Naive thymus-derived CD4-positive, alpha-beta T cell (primary cell): Measurements from ENCODE around the gene BICDL1. TPM values are rescaled to one million over a fixed set of nuclear protein-coding genes. Genes with fewer than 3 reads are reported as not detected.

Experiments
- ATAC-seq: fragments of 150-1000 bp; cut with Tn5 transposase; 2 replicates; pipeline ENCODE4 v1.10.0; 2021; ENCODE audit warnings: mild to moderate bottlenecking, moderate library complexity
- CTCF ChIA-PET: fragments of 350-600 bp; sonication (Branson Sonifier 250); formaldehyde crosslinking; loops from one replicate; lab custom pipeline; 2021; ENCODE audit warnings: antibody characterized with exemption; lab: Charles Lee
- POLR2A ChIA-PET: fragments of 350-600 bp; sonication (Branson Sonifier 250); formaldehyde crosslinking; loops from one replicate; lab custom pipeline; 2021; ENCODE audit warnings: antibody characterized with exemption, inconsistent platforms; lab: Charles Lee
- DNase-seq, 9 donors: peaks; one replicate each; pipeline versions ENCODE4 v3.0.0 to v3.0.0-alpha.2; 2020 to 2022; ENCODE audit warnings: mixed read lengths in 1 of 9
- H3K27ac ChIP-seq: one replicate; pipeline ENCODE4 v1.7.0; 2013; ENCODE audit warnings: mild to moderate bottlenecking, low read depth, low read length, moderate library complexity
- H3K27me3 ChIP-seq, 2 donors: one replicate each; pipeline ENCODE4 v1.7.0; 2013; ENCODE audit warnings: low read length in 2 of 2, mild to moderate bottlenecking in 2 of 2, moderate library complexity in 2 of 2; ENCODE audit not compliant: control insufficient read depth in 2 of 2, insufficient read depth in 2 of 2
- H3K36me3 ChIP-seq, 3 experiments: 1 replicate in 2 of 3; 2 replicates in 1 of 3; pipeline ENCODE4 v1.7.0; 2013; ENCODE audit warnings: low read length in 3 of 3, mild to moderate bottlenecking in 3 of 3, moderate library complexity in 1 of 3; ENCODE audit not compliant: insufficient read depth in 3 of 3, control insufficient read depth in 2 of 3
- H3K4me1 ChIP-seq, 2 donors: one replicate each; pipeline ENCODE4 v1.7.0; 2013; ENCODE audit warnings: low read length in 2 of 2, mild to moderate bottlenecking in 2 of 2, moderate library complexity in 1 of 2; ENCODE audit not compliant: control insufficient read depth in 2 of 2, insufficient read depth in 2 of 2
- H3K4me3 ChIP-seq: 2 replicates; pipeline ENCODE4 v1.7.0; 2013; ENCODE audit warnings: mild to moderate bottlenecking, low read length
- H3K9me3 ChIP-seq, 3 experiments: 1 replicate in 2 of 3; 2 replicates in 1 of 3; pipeline ENCODE4 v1.7.0; 2013; ENCODE audit warnings: low read length in 3 of 3; ENCODE audit not compliant: control insufficient read depth in 2 of 3
- H3K27ac Mint-ChIP-seq, 9 donors: one replicate each; pipeline ENCODE4 v1.8.0; 2020 to 2022; ENCODE audit warnings: mixed read lengths in 9 of 9, mild to moderate bottlenecking in 8 of 9, moderate library complexity in 5 of 9, inconsistent platforms in 2 of 9
- H3K27me3 Mint-ChIP-seq, 5 donors: one replicate each; pipeline ENCODE4 v1.8.0; 2021 to 2022; ENCODE audit warnings: mixed read lengths in 5 of 5, mild to moderate bottlenecking in 1 of 5
- H3K36me3 Mint-ChIP-seq, 5 donors: one replicate each; pipeline ENCODE4 v1.8.0; 2020 to 2022; ENCODE audit warnings: mixed read lengths in 5 of 5, mild to moderate bottlenecking in 3 of 5, inconsistent platforms in 1 of 5
- H3K4me1 Mint-ChIP-seq, 7 donors: one replicate each; pipeline ENCODE4 v1.8.0; 2020 to 2022; ENCODE audit warnings: mixed read lengths in 7 of 7, mild to moderate bottlenecking in 3 of 7, inconsistent platforms in 1 of 7
- H3K4me3 Mint-ChIP-seq, 10 donors: one replicate each; pipeline ENCODE4 v1.8.0; 2020 to 2022; ENCODE audit warnings: mild to moderate bottlenecking in 10 of 10, mixed read lengths in 10 of 10, moderate library complexity in 6 of 10, inconsistent platforms in 2 of 10
- H3K9me3 Mint-ChIP-seq, 11 donors: one replicate each; pipeline ENCODE4 v1.8.0; 2020 to 2022; ENCODE audit warnings: mixed read lengths in 11 of 11, mild to moderate bottlenecking in 4 of 11, inconsistent platforms in 1 of 11, moderate library complexity in 1 of 11
- intact Hi-C, 2 donors: fragments of 100-400 bp; cut with micrococcal nuclease; formaldehyde crosslinking; loops; one replicate each; pipeline ENCODE4 v1.15.1; 2023
- polyA plus RNA-seq, 2 donors: library from polyadenylated mRNA; unstranded; fragments of 300-500 nt; fragmentation: Illumina TruSeq; gene quantifications; one replicate each; pipeline ENCODE4 v1.2.3, GENCODE V29; 2021
- total RNA-seq, 6 experiments: library from RNA in 5 of 6; stranded (reverse) in 5 of 6; gene quantifications; 1 replicate in 5 of 6; 2 replicates in 1 of 6; pipeline ENCODE4 v1.2.3 and lab custom pipeline; 2021 to 2026

Gene BICDL1
- total and polyA plus RNA-seq, 7 experiments from 2014 or later: 2.4 to 156 (median 111) TPM

DNA sequence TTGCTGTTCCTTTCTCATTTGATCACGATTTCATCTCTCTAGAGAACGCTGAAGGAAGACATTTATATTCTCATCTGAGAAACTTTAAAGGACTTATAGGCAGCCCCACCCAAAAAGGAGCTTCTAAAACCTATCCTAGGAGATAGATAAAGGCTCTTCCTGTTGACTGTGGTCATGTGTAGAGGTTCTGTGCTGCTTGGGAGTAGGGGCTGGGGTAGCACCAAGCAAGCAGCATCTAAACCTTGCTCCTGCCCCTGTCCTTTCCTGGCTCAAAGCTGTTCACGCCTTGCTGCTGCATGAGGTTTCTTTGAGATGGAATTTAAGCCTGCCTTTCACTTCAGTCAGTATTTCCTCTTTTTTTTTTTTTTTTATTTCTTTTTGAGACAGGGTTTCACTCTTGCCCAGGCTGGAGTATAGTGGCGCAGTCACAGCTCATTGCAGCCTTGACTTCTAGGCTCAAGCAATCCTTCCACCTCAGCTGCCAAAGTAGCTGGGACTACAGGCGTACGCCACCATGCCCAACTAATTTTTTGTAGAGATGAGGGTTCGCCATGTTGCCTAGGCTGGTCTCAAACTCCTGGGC is 86.1 kb downstream of the BICDL1 start:
- Histone ChIP-seq H3K27me3 (no peaks in the 10 kb centered on the region), H3K9me3 (no peaks in the 10 kb centered on the region), H3K4me1 (peaks cover 0 to 20% of the 10 kb centered on the region in 2 donors), H3K4me3 (no peak overlapping the region), H3K27ac (peak overlapping the region; percentile 64), H3K36me3 (peaks cover 0 to 24% (median 12%) of the 10 kb centered on the region in 3 experiments)
- Mint-ChIP-seq H3K36me3 (peaks cover 4 to 38% (median 15%) of the 10 kb centered on the region in 5 donors), H3K27me3 (no peaks in the 10 kb centered on the region), H3K4me3 (peak overlapping the region; percentile 21 to 81 (median 72)), H3K4me1 (peaks cover 17 to 55% (median 36%) of the 10 kb centered on the region in 7 donors), H3K27ac (peak overlapping the region; percentile 89 to 97 (median 93)), H3K9me3 (no peaks in the 10 kb centered on the region)
- DNase-seq (peak in 6 of 9 donors; percentile 19 to 49 (median 32)), ATAC-seq (peak; percentile 68)
- intact Hi-C loops: loop anchor here in 1 of 2 donors (2.0 kb wide), 1 partner anchor 14 kb away; no protein-coding TSS in a partner anchor
- POLR2A ChIA-PET: interaction anchor here (1.2 to 1.5 kb wide), 3 partner anchors 11 to 85 kb away, joined by 3 to 5 read pairs (median 3); no protein-coding TSS in a partner anchor
- CTCF ChIA-PET: interaction anchor here (1.1 kb wide), 1 partner anchor 68 kb away, joined by 4 read pairs; no protein-coding TSS in a partner anchor

DNA sequence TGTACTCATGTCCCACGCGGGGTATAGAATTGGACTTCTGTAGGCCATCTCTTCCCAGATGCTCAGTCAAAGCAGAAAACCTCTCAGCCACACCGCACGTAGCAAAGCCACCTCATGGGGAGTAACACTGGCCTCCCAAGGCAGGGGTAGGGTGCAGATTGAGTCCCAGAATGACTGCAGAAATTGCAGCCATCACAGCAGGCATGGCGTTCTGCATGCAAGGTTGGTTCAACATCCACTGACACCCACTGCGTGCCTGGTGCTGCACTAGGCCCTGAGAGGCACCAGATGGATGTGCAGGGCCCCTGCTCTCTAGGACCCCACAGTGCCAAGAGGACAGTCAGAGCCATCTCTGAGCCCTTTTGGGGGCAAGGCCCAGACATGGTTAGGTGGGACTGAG is 87.6 kb downstream of the BICDL1 start:
- H3K36me3 Mint-ChIP-seq: peaks cover 4 to 38% (median 15%) of the 10 kb centered on the region in 5 donors
- peaks cover 17 to 55% (median 36%) of the 10 kb centered on the region in 7 donors for H3K4me1 Mint-ChIP-seq
- ATAC-seq (no peak), DNase-seq (no peak)
- no peaks in the 10 kb centered on the region for H3K9me3 ChIP-seq
- no peaks in the 10 kb centered on the region for H3K9me3 Mint-ChIP-seq
- H3K27me3 ChIP-seq: no peaks in the 10 kb centered on the region
- H3K4me3 Mint-ChIP-seq: no peak overlapping the region
- intact Hi-C loops: no loop called here
- no peak overlapping the region for H3K27ac ChIP-seq
- H3K27me3 Mint-ChIP-seq: no peaks in the 10 kb centered on the region
- POLR2A ChIA-PET: no interaction called here
- CTCF ChIA-PET: interaction anchor here (0.6 kb wide), 2 partner anchors 70 to 138 kb away, joined by 6 to 7 read pairs; no protein-coding TSS in a partner anchor
- H3K4me3 ChIP-seq: no peak overlapping the region
- H3K27ac Mint-ChIP-seq: peak overlapping the region in 4 of 9 donors; percentile 36 to 82 (median 48)
- H3K36me3 ChIP-seq: peaks cover 0 to 21% (median 12%) of the 10 kb centered on the region in 3 experiments
- H3K4me1 ChIP-seq: peaks cover 0 to 20% of the 10 kb centered on the region in 2 donors

DNA sequence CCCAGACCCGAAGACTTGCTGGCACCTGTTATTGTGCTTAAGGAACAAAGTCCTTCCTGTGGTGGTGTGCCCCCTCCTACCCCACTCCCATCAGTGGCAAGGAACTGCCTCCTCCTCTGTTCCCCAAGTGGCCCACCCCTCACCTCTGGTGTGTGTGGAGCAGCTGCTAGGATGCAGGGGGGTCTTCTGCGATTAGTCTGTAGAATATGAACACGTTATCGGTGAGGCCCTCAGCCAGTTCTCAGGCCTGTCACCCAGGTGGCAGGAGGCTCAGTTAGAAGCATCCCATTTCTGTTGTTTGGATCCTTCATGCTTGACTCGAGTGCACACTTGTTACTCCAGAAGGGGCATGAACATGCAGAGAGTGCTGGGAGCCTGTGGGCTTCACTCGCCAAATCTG is 88.2 kb downstream of the BICDL1 start:
- intact Hi-C loops: no loop called here
- Histone ChIP-seq H3K27ac (no peak overlapping the region), H3K9me3 (no peaks in the 10 kb centered on the region), H3K4me1 (peaks cover 0 to 20% of the 10 kb centered on the region in 2 donors), H3K4me3 (no peak overlapping the region), H3K27me3 (no peaks in the 10 kb centered on the region), H3K36me3 (peaks cover 0 to 21% (median 7%) of the 10 kb centered on the region in 3 experiments)
- peaks cover 4 to 36% (median 13%) of the 10 kb centered on the region in 5 donors for H3K36me3 Mint-ChIP-seq
- peaks cover 17 to 55% (median 36%) of the 10 kb centered on the region in 7 donors for H3K4me1 Mint-ChIP-seq
- DNase-seq (no peak), ATAC-seq (no peak)
- H3K27me3 Mint-ChIP-seq: no peaks in the 10 kb centered on the region
- H3K27ac Mint-ChIP-seq: peak overlapping the region in 6 of 9 donors; percentile 24 to 82 (median 52)
- no peaks in the 10 kb centered on the region for H3K9me3 Mint-ChIP-seq
- CTCF ChIA-PET: no interaction called here
- POLR2A ChIA-PET: no interaction called here
- H3K4me3 Mint-ChIP-seq: no peak overlapping the region

DNA sequence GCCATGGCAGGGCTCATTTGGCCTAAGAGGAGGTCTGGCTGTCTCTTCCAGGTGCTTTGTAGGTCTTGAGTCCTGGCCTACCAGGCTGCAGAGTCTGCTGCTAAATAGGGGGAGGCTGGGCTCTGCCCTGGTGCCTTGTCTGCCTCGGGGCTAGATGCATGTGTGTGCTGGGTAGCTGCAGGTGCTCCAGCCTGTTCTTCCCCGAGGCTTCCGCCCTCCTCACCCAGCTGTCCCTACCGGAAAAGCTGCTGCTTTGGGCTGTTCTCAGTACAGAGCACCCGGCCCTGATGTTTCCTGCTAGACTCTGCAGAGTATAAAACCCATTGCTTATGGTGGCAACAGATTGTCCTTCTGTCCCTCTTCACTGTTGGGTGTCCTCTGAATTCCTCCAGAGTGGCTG is 89.8 kb downstream of the BICDL1 start:
- peak in 4 of 9 donors; percentile 8 to 38 (median 24) for DNase-seq
- intact Hi-C loops: no loop called here
- H3K36me3 Mint-ChIP-seq: peaks cover 4 to 31% (median 9%) of the 10 kb centered on the region in 5 donors
- CTCF ChIA-PET: interaction anchor here (1.5 kb wide), 1 partner anchor 9 kb away, joined by 5 read pairs; no protein-coding TSS in a partner anchor
- H3K27me3 Mint-ChIP-seq: no peaks in the 10 kb centered on the region
- peak; percentile 61 for ATAC-seq
- H3K9me3 Mint-ChIP-seq: no peaks in the 10 kb centered on the region
- peaks cover 0 to 8% (median 4%) of the 10 kb centered on the region in 3 experiments for H3K36me3 ChIP-seq
- POLR2A ChIA-PET: interaction anchor here (0.8 to 1.7 kb wide), 3 partner anchors 66 to 97 kb away, joined by 3 to 4 read pairs (median 4); partner anchors contain the start of gene BICDL1
- peaks cover 17 to 48% (median 29%) of the 10 kb centered on the region in 7 donors for H3K4me1 Mint-ChIP-seq
- H3K27ac ChIP-seq: peak overlapping the region; percentile 46
- peak overlapping the region; percentile 60 to 86 (median 83) for H3K27ac Mint-ChIP-seq
- H3K4me3 ChIP-seq: no peak overlapping the region
- peaks cover 0 to 20% of the 10 kb centered on the region in 2 donors for H3K4me1 ChIP-seq
- no peaks in the 10 kb centered on the region for H3K27me3 ChIP-seq
- no peaks in the 10 kb centered on the region for H3K9me3 ChIP-seq
- H3K4me3 Mint-ChIP-seq: peak overlapping the region in 5 of 10 donors; percentile 12 to 51 (median 38)

DNA sequence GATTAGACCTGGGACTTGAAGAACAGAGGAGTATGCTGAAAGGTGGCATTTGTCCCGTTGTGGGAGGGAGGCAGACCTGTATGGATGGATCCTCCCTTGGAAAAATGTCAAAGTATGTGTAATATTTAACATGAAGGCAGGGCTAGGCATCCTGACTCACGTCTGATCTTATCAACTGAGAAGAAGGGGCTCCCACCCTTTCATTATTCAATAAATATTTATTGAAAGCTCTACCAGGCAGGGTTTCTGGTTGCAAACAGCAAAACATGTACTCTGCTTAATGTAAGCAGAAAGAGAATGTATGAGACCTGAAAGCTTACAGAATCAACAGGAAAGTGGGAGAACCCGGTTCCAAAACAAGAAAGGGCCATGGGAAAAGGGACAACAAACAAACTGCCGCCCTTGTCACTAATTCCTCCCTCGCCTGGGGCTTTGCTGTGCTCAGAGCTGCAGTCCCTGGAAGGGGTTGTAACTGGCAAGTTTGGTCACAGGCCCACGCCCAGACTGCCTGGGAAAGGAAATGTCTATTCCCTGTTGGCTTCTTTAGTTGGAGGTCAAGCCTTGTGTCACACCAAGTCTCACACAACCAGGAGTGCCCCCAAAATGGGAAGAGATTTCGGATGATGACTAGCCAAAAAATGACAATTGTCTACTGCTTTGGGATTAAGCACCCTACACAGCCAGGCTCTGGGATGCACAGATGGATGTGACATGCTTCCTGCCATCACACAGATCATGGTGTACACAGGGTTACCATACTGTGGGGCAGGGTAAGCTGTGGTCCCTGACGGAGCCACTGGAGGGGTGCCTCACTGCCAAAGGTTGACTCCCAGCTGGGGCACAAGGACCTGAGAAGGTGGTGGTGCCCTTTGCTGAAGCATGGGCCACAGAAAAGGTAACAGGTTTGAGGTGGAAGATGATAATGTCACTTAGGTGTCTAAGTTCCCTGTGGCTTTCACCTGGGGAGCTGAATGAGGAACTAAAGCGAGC is 90.7 kb downstream of the BICDL1 start:
- CTCF ChIA-PET: interaction anchor here (1.5 kb wide), 1 partner anchor 8 kb away, joined by 5 read pairs; no protein-coding TSS in a partner anchor
- Histone ChIP-seq H3K27ac (peak overlapping the region; percentile 46), H3K9me3 (no peaks in the 10 kb centered on the region), H3K36me3 (peaks cover 0 to 13% (median 4%) of the 10 kb centered on the region in 3 experiments), H3K4me1 (peaks cover 0 to 13% of the 10 kb centered on the region in 2 donors), H3K27me3 (no peaks in the 10 kb centered on the region), H3K4me3 (no peak overlapping the region)
- peaks cover 4 to 30% (median 10%) of the 10 kb centered on the region in 5 donors for H3K36me3 Mint-ChIP-seq
- POLR2A ChIA-PET: interaction anchor here (0.8 to 1.7 kb wide), 4 partner anchors 10 to 98 kb away, joined by 3 to 4 read pairs (median 4); partner anchors contain the start of gene BICDL1
- DNase-seq (no peak), ATAC-seq (no peak)
- H3K27ac Mint-ChIP-seq: peak overlapping the region; percentile 60 to 86 (median 83)
- no peaks in the 10 kb centered on the region for H3K9me3 Mint-ChIP-seq
- H3K4me1 Mint-ChIP-seq: peaks cover 12 to 40% (median 24%) of the 10 kb centered on the region in 7 donors
- no peaks in the 10 kb centered on the region for H3K27me3 Mint-ChIP-seq
- intact Hi-C loops: no loop called here
- H3K4me3 Mint-ChIP-seq: peak overlapping the region in 3 of 10 donors; percentile 12 to 48 (median 38)

DNA sequence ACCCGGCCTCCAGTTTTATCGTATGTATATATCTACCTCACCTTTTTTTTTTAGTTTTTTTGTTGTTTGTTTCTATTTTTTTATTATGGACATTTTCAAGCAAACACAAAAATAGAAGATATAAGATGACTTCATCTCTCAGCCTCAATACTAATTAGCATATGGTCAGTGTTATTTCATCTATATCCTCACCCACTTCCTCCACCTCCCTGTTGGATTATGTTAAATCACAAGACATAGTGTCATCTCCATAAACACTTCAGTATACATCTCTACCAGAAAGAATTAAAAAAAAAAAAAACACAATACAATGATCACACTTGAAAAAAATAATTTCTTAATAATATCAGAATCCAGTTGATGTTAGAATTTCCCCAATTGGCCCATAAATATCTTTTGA is 92.6 kb downstream of the BICDL1 start:
- H3K4me3 ChIP-seq: no peak overlapping the region
- H3K9me3 Mint-ChIP-seq: no peaks in the 10 kb centered on the region
- H3K27ac ChIP-seq: no peak overlapping the region
- intact Hi-C loops: no loop called here
- no peak for ATAC-seq
- no peaks in the 10 kb centered on the region for H3K27me3 Mint-ChIP-seq
- peaks cover 0 to 4% of the 10 kb centered on the region in 2 donors for H3K4me1 ChIP-seq
- ChIA-PET CTCF (no interaction called here), POLR2A (interaction anchor here (1.3 kb wide), 1 partner anchor 210 kb away, joined by 3 read pairs; the partner anchor contains the start of gene RNU4-2)
- no peak for DNase-seq
- no peak overlapping the region for H3K4me3 Mint-ChIP-seq
- peaks cover 8 to 26% (median 14%) of the 10 kb centered on the region in 5 donors for H3K36me3 Mint-ChIP-seq
- peaks cover 10 to 40% (median 19%) of the 10 kb centered on the region in 7 donors for H3K4me1 Mint-ChIP-seq
- peak overlapping the region in 2 of 9 donors; percentile 20 to 28 for H3K27ac Mint-ChIP-seq
- no peaks in the 10 kb centered on the region for H3K9me3 ChIP-seq
- H3K27me3 ChIP-seq: no peaks in the 10 kb centered on the region
- H3K36me3 ChIP-seq: peaks cover 0 to 19% (median 4%) of the 10 kb centered on the region in 3 experiments
